H1 (cell line): Measurements from ENCODE around the gene OR2F2. TPM values are rescaled to one million over a fixed set of nuclear protein-coding genes. Genes with fewer than 3 reads are reported as not detected.

Source experiments
- CTCF ChIA-PET: fragments of 300-600 bp; sonication (Branson Sonifier 250); formaldehyde crosslinking; loops from one replicate; lab custom pipeline; 2021; ENCODE audit not compliant: partially characterized antibody; lab: Charles Lee
- POLR2A ChIA-PET: fragments of 300-600 bp; sonication (Branson Sonifier 250); formaldehyde crosslinking; loops from one replicate; lab custom pipeline; 2021; ENCODE audit warnings: inconsistent platforms; ENCODE audit not compliant: partially characterized antibody; lab: Charles Lee
- DNase-seq, 2 experiments: peaks; one replicate each; pipeline versions ENCODE4 v3.0.0 to v3.0.0-alpha.2; 2010 to 2022; ENCODE audit warnings: low spot score in 2 of 2, low read depth in 1 of 2, mixed read lengths in 1 of 2
- FAIRE-seq: peaks from 2 replicates; lab custom pipeline; 2011; peaks lifted over from hg19 to GRCh38; lab: Jason Lieb, UNC
- H2AFZ ChIP-seq: 2 replicates; pipeline ENCODE4 v1.8.1; 2012; ENCODE audit warnings: low read length, inconsistent platforms
- H2AK5ac ChIP-seq: 2 replicates; pipeline ENCODE4 v1.6.1; 2013; ENCODE audit warnings: low read depth, low read length
- H2BK120ac ChIP-seq: replicated peaks from 2 replicates; pipeline ENCODE3; 2013; ENCODE audit warnings: low read depth, low read length, inconsistent platforms
- H2BK12ac ChIP-seq: 2 replicates; pipeline ENCODE4 v1.6.1; 2013; ENCODE audit warnings: low read depth, low read length
- H2BK15ac ChIP-seq: 2 replicates; pipeline ENCODE4 v1.6.1; 2013; ENCODE audit warnings: low read length
- H2BK20ac ChIP-seq: 2 replicates; pipeline ENCODE4 v1.6.1; 2013; ENCODE audit warnings: low read length
- H2BK5ac ChIP-seq: 2 replicates; pipeline ENCODE4 v1.6.1; 2013; ENCODE audit warnings: low read depth, low read length
- H3K14ac ChIP-seq: 2 replicates; pipeline ENCODE4 v1.6.1; 2013; ENCODE audit warnings: inconsistent platforms; ENCODE audit not compliant: insufficient read length
- H3K18ac ChIP-seq: 2 replicates; pipeline ENCODE4 v1.6.1; 2013; ENCODE audit warnings: low read length; ENCODE audit errors: extremely low read depth
- H3K23ac ChIP-seq: 2 replicates; pipeline ENCODE4 v1.6.1; 2013; ENCODE audit warnings: inconsistent platforms; ENCODE audit not compliant: insufficient read length
- H3K23me2 ChIP-seq: 2 replicates; pipeline ENCODE4 v1.6.1; 2013; ENCODE audit warnings: low read depth, low read length
- H3K27ac ChIP-seq: 2 replicates; pipeline ENCODE4 v1.6.1; 2011; ENCODE audit warnings: low read depth, low read length, inconsistent platforms
- H3K27me3 ChIP-seq, 4 experiments: replicated peaks in 1 of 4; 1 replicate in 1 of 4; 2 replicates in 3 of 4; pipeline versions ENCODE4 v1.6.1 to v1.8.1; 2011 to 2013; ENCODE audit warnings: low read length in 3 of 4, mild to moderate bottlenecking in 3 of 4, inconsistent platforms in 2 of 4, mixed read lengths in 2 of 4, moderate library complexity in 1 of 4; ENCODE audit not compliant: control insufficient read depth in 3 of 4, insufficient read depth in 3 of 4; ENCODE audit errors: extremely low read depth in 1 of 4
- H3K36me3 ChIP-seq, 4 experiments: 2 replicates each; pipeline versions ENCODE4 v1.6.1 to v1.8.1; 2011 to 2013; ENCODE audit warnings: mild to moderate bottlenecking in 4 of 4, low read length in 3 of 4, moderate library complexity in 2 of 4, control low read depth in 1 of 4, inconsistent platforms in 1 of 4; ENCODE audit not compliant: insufficient read depth in 4 of 4, control insufficient read depth in 2 of 4
- H3K4ac ChIP-seq: replicated peaks from 2 replicates; pipeline ENCODE3; 2013; ENCODE audit warnings: low read length, low read depth, mixed read lengths, inconsistent platforms; ENCODE audit not compliant: insufficient read length
- H3K4me1 ChIP-seq, 4 experiments: replicated peaks in 1 of 4; 1 replicate in 1 of 4; 2 replicates in 3 of 4; pipeline versions ENCODE4 v1.6.1 to v1.8.1; 2011 to 2013; ENCODE audit warnings: low read length in 3 of 4, inconsistent platforms in 2 of 4, mixed read lengths in 1 of 4; ENCODE audit not compliant: insufficient read depth in 4 of 4, control insufficient read depth in 3 of 4
- H3K4me2 ChIP-seq, 2 experiments: 2 replicates each; pipeline versions ENCODE4 v1.6.1 to v1.8.1; 2011 to 2013; ENCODE audit warnings: low read depth in 2 of 2, low read length in 2 of 2, control low read depth in 1 of 2, inconsistent platforms in 1 of 2, mild to moderate bottlenecking in 1 of 2; ENCODE audit not compliant: insufficient read depth in 1 of 2
- H3K4me3 ChIP-seq, 4 experiments: fragments of 200-600, 300-600 bp in 1 of 4; sonication (generic), shearing (Covaris generic), sonication (Bioruptor Twin) in 1 of 4; 2 replicates each; pipeline versions ENCODE4 v1.5.1 to v1.8.1; 2011 to 2016; ENCODE audit warnings: low read length in 4 of 4, low read depth in 3 of 4, control low read depth in 2 of 4, inconsistent platforms in 2 of 4, mild to moderate bottlenecking in 2 of 4, mixed read lengths in 1 of 4, moderate library complexity in 1 of 4; ENCODE audit not compliant: insufficient read depth in 2 of 4; ENCODE audit errors: extremely low read depth in 1 of 4
- H3K56ac ChIP-seq: replicated peaks from 2 replicates; pipeline ENCODE3; 2013; ENCODE audit warnings: low read depth, mild to moderate bottlenecking, mixed read lengths, low read length, inconsistent platforms; ENCODE audit not compliant: insufficient read length
- H3K79me1 ChIP-seq: 2 replicates; pipeline ENCODE4 v1.6.1; 2013; ENCODE audit warnings: low read depth, low read length, control low read depth
- H3K79me2 ChIP-seq, 2 experiments: 2 replicates each; pipeline versions ENCODE4 v1.6.1 to v1.8.1; 2012 to 2013; ENCODE audit warnings: low read length in 2 of 2, mild to moderate bottlenecking in 2 of 2, inconsistent platforms in 1 of 2; ENCODE audit not compliant: insufficient read depth in 2 of 2, control insufficient read depth in 1 of 2
- H3K9ac ChIP-seq, 4 experiments: replicated peaks in 1 of 4; 1 replicate in 1 of 4; 2 replicates in 3 of 4; pipeline versions ENCODE4 v1.6.1 to v1.8.1; 2011 to 2013; ENCODE audit warnings: low read depth in 3 of 4, low read length in 3 of 4, control low read depth in 2 of 4, mild to moderate bottlenecking in 2 of 4, moderate library complexity in 2 of 4, inconsistent platforms in 1 of 4; ENCODE audit errors: extremely low read depth in 1 of 4
- H3K9me3 ChIP-seq, 2 experiments: 2 replicates each; pipeline versions ENCODE4 v1.6.1 to v1.8.1; 2012 to 2013; ENCODE audit warnings: mild to moderate bottlenecking in 2 of 2, moderate library complexity in 2 of 2, control low read depth in 1 of 2, inconsistent platforms in 1 of 2, low read depth in 1 of 2, low read length in 1 of 2, mixed read lengths in 1 of 2; ENCODE audit not compliant: insufficient read depth in 2 of 2
- H4K20me1 ChIP-seq, 2 experiments: replicated peaks in 1 of 2; 2 replicates each; pipeline versions ENCODE3 to v1.8.1; 2011 to 2013; ENCODE audit warnings: inconsistent platforms in 2 of 2, low read length in 2 of 2, mild to moderate bottlenecking in 1 of 2; ENCODE audit not compliant: insufficient read depth in 2 of 2, control insufficient read depth in 1 of 2
- H4K5ac ChIP-seq: 2 replicates; pipeline ENCODE4 v1.6.1; 2013; ENCODE audit warnings: low read length, low read depth, mixed read lengths, inconsistent platforms; ENCODE audit not compliant: insufficient read length
- H4K8ac ChIP-seq: 2 replicates; pipeline ENCODE4 v1.8.0; 2013; ENCODE audit warnings: mild to moderate bottlenecking, moderate library complexity, low read length, inconsistent platforms; ENCODE audit not compliant: insufficient read depth; ENCODE audit errors: extremely low read depth
- H4K91ac ChIP-seq: replicated peaks from 2 replicates; pipeline ENCODE3; 2013; ENCODE audit warnings: low read length, mixed read lengths, inconsistent platforms; ENCODE audit not compliant: insufficient read length
- SIRT6 ChIP-seq: IDR thresholded peaks from one replicate; pipeline ENCODE4 v1.7.1; 2012; ENCODE audit warnings: low read length, inconsistent platforms
- WGBS, 2 experiments: shearing (Covaris generic) in 1 of 2; methylation state at CpG; one replicate each; pipeline versions ENCODE4 v1.1.6 to v1.1.7; 2013 to 2015; ENCODE audit warnings: low lambda C conversion rate in 2 of 2, mixed read lengths in 2 of 2, inconsistent platforms in 1 of 2, low coverage in 1 of 2, missing lambda C conversion rate in 1 of 2; ENCODE audit not compliant: insufficient replicate concordance in 2 of 2, insufficient coverage in 1 of 2, insufficient read length in 1 of 2; ENCODE audit errors: extremely low coverage in 1 of 2, missing lambda C conversion rate in 1 of 2; 5-methylcytosine and 5-hydroxymethylcytosine counted together
- polyA plus RNA-seq, 7 experiments: library from polyadenylated mRNA; depleted of rRNA in 3 of 7; stranded (reverse) in 5 of 7; unstranded in 2 of 7; fragments of >200 nt in 5 of 7; fragments of 200-250 nt in 2 of 7; gene quantifications; 1 replicate in 5 of 7; 2 replicates in 1 of 7; 4 replicates in 1 of 7; pipeline versions ENCODE4 v1.2.1 to v1.2.3, GENCODE V29; 2011 to 2013; ENCODE audit warnings: missing spikeins in 2 of 7, mixed read lengths in 2 of 7
- total RNA-seq: library from RNA; stranded (reverse); fragmentation: NEBNext Ultra II Directional; extraction: Animal tissue kit (Norgen Biotek cat#: 25700); gene quantifications from 2 replicates; pipeline ENCODE4 v1.2.1, GENCODE V29; 2021

Gene OR2F2
- total and polyA plus RNA-seq, 2 of the 8 experiments (the other 6 are each of a cell fraction or from before 2014, with no cell fraction given) = not detected

GRCh38 chr7:143980746-143981510 is 45.9 kb downstream of the OR2F2 start:
- POLR2A ChIA-PET = no interaction called here
- Histone ChIP-seq H2BK20ac (no peak overlapping the region), H3K18ac (no peak overlapping the region), H4K5ac (no peak overlapping the region), H4K91ac (no peak overlapping the region), H3K36me3 (no peaks in the 10 kb centered on the region), H3K79me1 (no peaks in the 10 kb centered on the region), H2BK5ac (no peak overlapping the region), H2BK120ac (no peak overlapping the region), H3K56ac (no peak overlapping the region), H4K8ac (no peak overlapping the region), H2BK12ac (no peak overlapping the region), H3K23me2 (no peaks in the 10 kb centered on the region), H3K27ac (no peak overlapping the region), H3K9ac (no peak overlapping the region), H3K9me3 (no peaks in the 10 kb centered on the region; a peak in 1 of 4 replicates), H2AFZ (no peak overlapping the region), H4K20me1 (no peaks in the 10 kb centered on the region), H3K4me1 (no peaks in the 10 kb centered on the region), H3K4me3 (no peak overlapping the region), H2AK5ac (no peak overlapping the region), H2BK15ac (no peak overlapping the region), H3K79me2 (no peaks in the 10 kb centered on the region), H3K27me3 (no peaks in the 10 kb centered on the region), H3K4me2 (no peak overlapping the region), H3K14ac (no peak overlapping the region), H3K23ac (no peak overlapping the region), H3K4ac (no peak overlapping the region)
- CTCF ChIA-PET = interaction anchor here (0.6 kb wide), 1 partner anchor 72 kb away, joined by 4 read pairs; no protein-coding TSS in a partner anchor
- no peak for DNase-seq
- FAIRE-seq = no peak
- TF ChIP-seq SIRT6 = no peak
- 97% methylated on average over 10 of the region's 10 CpGs; no CpG with 5 or more reads in 1 of the 2 experiments for WGBS, 2 experiments
